Measurements from ENCODE around the gene NUS1. TPM values are rescaled to one million over a fixed set of nuclear protein-coding genes. Genes with fewer than 3 reads are reported as not detected.

Gene NUS1
- total and polyA plus RNA-seq, 2 of the 4 experiments (the other 2 are of a cell fraction) = 11.8 to 19.6 TPM

- no peak overlapping the region for H3K56ac ChIP-seq (ENCODE audit: extremely low read depth, insufficient read depth, low read length)
- dilution Hi-C loops (cut with HindIII; ENCODE audit: low sequenced_read_pairs, unreplicated experiment) (no loop called here), in situ Hi-C loops (cut with MboI; ENCODE audit: low sequenced_read_pairs) (no loop called here), intact Hi-C loops (cut with micrococcal nuclease) (no loop called here)
- H3K9me3 ChIP-seq (ENCODE audit: control insufficient read depth, insufficient read depth, low read length) = no peaks in the 10 kb centered on the region
- no peak overlapping the region for H3K27ac ChIP-seq (ENCODE audit: insufficient read depth, low read length)
- H2BK20ac ChIP-seq (ENCODE audit: low read depth, low read length) = no peak overlapping the region
- H3K27me3 ChIP-seq (ENCODE audit: control insufficient read depth, insufficient read depth, low read length) = no peaks in the 10 kb centered on the region
- no peak overlapping the region for H3K23ac ChIP-seq (ENCODE audit: low read depth, low read length)
- DNase-seq (no peak), ATAC-seq (ENCODE audit: low read depth) (no peak)
- no peaks in the 10 kb centered on the region for H3K4me1 ChIP-seq (ENCODE audit: control insufficient read depth, insufficient read depth, low read length)
- no peak overlapping the region for H3K4me3 ChIP-seq (ENCODE audit: insufficient read depth, low read depth, low read length)
- H3K18ac ChIP-seq (ENCODE audit: low read depth, low read length) = no peak overlapping the region
- H2AFZ ChIP-seq (replicated peaks; ENCODE audit: low read length, poor library complexity) = no peak overlapping the region
- H4K5ac ChIP-seq (ENCODE audit: low read depth, low read length) = no peak overlapping the region
- POLR2A ChIA-PET (ENCODE audit: unreplicated experiment) = no interaction called here
- no peak overlapping the region for H3K4ac ChIP-seq (ENCODE audit: low read depth, low read length)
- H2BK120ac ChIP-seq (ENCODE audit: low read depth, low read length) = no peak overlapping the region
- no peak overlapping the region for H3K14ac ChIP-seq (replicated peaks; ENCODE audit: low read depth, low read length)
- CTCF ChIA-PET = no interaction called here
- TF ChIP-seq CTCF (conservative IDR thresholded peaks at IDR 0.05; ENCODE audit: low read depth, low read length) = no peak
- TF ChIP-seq NFE2L2 (IDR thresholded peaks at IDR 0.05; ENCODE audit: low read depth, low read length) = no peak
- TF ChIP-seq FOS (IDR thresholded peaks at IDR 0.05; ENCODE audit: low read depth, low read length) = no peak
- no peak for TF ChIP-seq MXI1 (IDR thresholded peaks at IDR 0.05; ENCODE audit: borderline replicate concordance, low read depth, low read length)
- no peak for TF ChIP-seq RAD21 (IDR thresholded peaks at IDR 0.05; ENCODE audit: low read length)
- TF ChIP-seq MAFK (IDR thresholded peaks at IDR 0.05; ENCODE audit: low read depth, low read length) = no peak
- no peak for TF ChIP-seq MAZ (IDR thresholded peaks at IDR 0.05; ENCODE audit: borderline replicate concordance, low read depth, low read length)
- no peak for TF ChIP-seq CEBPB (IDR thresholded peaks at IDR 0.05; ENCODE audit: low read depth, low read length)
- TF ChIP-seq BHLHE40 (IDR thresholded peaks at IDR 0.05; ENCODE audit: low read depth, low read length) = no peak
- no peak for TF ChIP-seq ELK1 (IDR thresholded peaks at IDR 0.05; ENCODE audit: borderline replicate concordance, low read depth, low read length)
- TF ChIP-seq CHD1 (IDR thresholded peaks at IDR 0.05; ENCODE audit: low read depth, low read length) = no peak
- no peak for TF ChIP-seq RFX5 (IDR thresholded peaks at IDR 0.05; ENCODE audit: low read depth, low read length)
- no peak overlapping the region for H2AK9ac ChIP-seq (replicated peaks; ENCODE audit: low read depth, low read length, poor library complexity)
- H3K9ac ChIP-seq (ENCODE audit: low read depth, low read length) = no peak overlapping the region
- no peaks in the 10 kb centered on the region for H3K9me1 ChIP-seq (ENCODE audit: insufficient read depth, low read length)
- H2BK5ac ChIP-seq (ENCODE audit: low read depth, low read length, poor library complexity, severe bottlenecking) = no peak overlapping the region
- WGBS, 2 experiments (ENCODE audit: extremely low coverage in 2 of 2, insufficient read length in 1 of 2) = no CpG with 5 or more reads among the region's 1 CpG
- no peaks in the 10 kb centered on the region for H3K79me1 ChIP-seq (ENCODE audit: low read depth in 1 of 2, low read length in 2 of 2)
- no peaks in the 10 kb centered on the region for H4K20me1 ChIP-seq (ENCODE audit: insufficient read depth, low read length)
- H4K91ac ChIP-seq (ENCODE audit: insufficient read depth, low read depth, low read length) = no peak overlapping the region
- H3K36me3 ChIP-seq (ENCODE audit: control insufficient read depth, insufficient read depth, low read length) = no peaks in the 10 kb centered on the region
- BruUV-seq (replicated peaks) = no TSS peak
- H2BK15ac ChIP-seq (ENCODE audit: low read depth, low read length) = no peak overlapping the region
- no peak overlapping the region for H4K8ac ChIP-seq (ENCODE audit: low read depth in 2 of 2, low read length in 2 of 2)
- H3K4me2 ChIP-seq (ENCODE audit: low read depth, low read length) = no peak overlapping the region
- no peak overlapping the region for H2AK5ac ChIP-seq (ENCODE audit: low read depth, low read length)
These were observed 54.3 kb downstream of the NUS1 start for GRCh38 chr6:117729613-117730012.

All from IMR-90 (cell line).